Measurements from ENCODE around the gene CANT1. TPM values are rescaled to one million over a fixed set of nuclear protein-coding genes. Genes with fewer than 3 reads are reported as not detected.
A peak's percentile ranks its signal among the peaks of the same experiment; 100 is the strongest.
"Not testable (repeated sequence)": the region's sequence is repeated elsewhere in the genome, so short reads cannot be mapped to it uniquely, and the experiment has no call there.

The CANT1 gene
- total RNA-seq, 1 experiment from 2014 or later, result 116 TPM

- H3K4me3 ChIP-seq, result no peak overlapping the region
These were observed 13.0 kb upstream of the CANT1 start for GRCh38 chr17:79022507-79022991.

GRCh38 chr17:79021929-79022328 lies 12.4 kb upstream of the CANT1 start:
- H3K4me1 ChIP-seq (replicated peaks; ENCODE audit: insufficient read depth), result peaks cover 64% of the 10 kb centered on the region
- H3K9me3 ChIP-seq (ENCODE audit: insufficient read depth, low read depth); H3K9me2 ChIP-seq (ENCODE audit: insufficient read depth); DNase-seq; H3K36me3 ChIP-seq (ENCODE audit: low read depth); H2AFZ ChIP-seq; H3K27ac ChIP-seq; H3K27me3 ChIP-seq (ENCODE audit: insufficient read depth, low read depth); H3K4me2 ChIP-seq; H4K20me1 ChIP-seq (ENCODE audit: insufficient read depth); H3K4me3 ChIP-seq; H3K79me2 ChIP-seq (ENCODE audit: low read depth); intact Hi-C loops (cut with micrococcal nuclease; ENCODE audit: unreplicated experiment); BruUV-seq (replicated peaks); POLR2A ChIA-PET (ENCODE audit: unreplicated experiment): not testable (repeated sequence)
- CTCF ChIA-PET, result interaction anchor here (1.0 kb wide), 1 partner anchor 24 kb away, joined by 4 read pairs; no protein-coding TSS in a partner anchor
- peaks cover 20% of the 10 kb centered on the region; the same call in 1 of the 2 replicates for H3F3A ChIP-seq (ENCODE audit: insufficient read depth, low read depth)

More at GRCh38 chr17:79022507-79022991, 13.0 kb upstream of the CANT1 start:
- no peak for DNase-seq
- Histone ChIP-seq H3K9me2 (ENCODE audit: insufficient read depth) (no peaks in the 10 kb centered on the region), H3K27ac (no peak overlapping the region), H3K27me3 (ENCODE audit: insufficient read depth, low read depth) (no peaks in the 10 kb centered on the region), H4K20me1 (ENCODE audit: insufficient read depth) (no peaks in the 10 kb centered on the region), H3K9me3 (ENCODE audit: insufficient read depth, low read depth) (no peaks in the 10 kb centered on the region), H2AFZ (no peak overlapping the region), H3K79me2 (ENCODE audit: low read depth) (no peaks in the 10 kb centered on the region), H3K36me3 (ENCODE audit: low read depth) (no peaks in the 10 kb centered on the region), H3F3A (ENCODE audit: insufficient read depth, low read depth) (peaks cover 19% of the 10 kb centered on the region; the same call in 1 of the 2 replicates), H3K4me1 (replicated peaks; ENCODE audit: insufficient read depth) (peaks cover 64% of the 10 kb centered on the region), H3K4me2 (no peak overlapping the region)
- CTCF ChIA-PET, result interaction anchor here (0.7 to 1.0 kb wide), 2 partner anchors 23 to 789 kb away, joined by 3 to 4 read pairs; no protein-coding TSS in a partner anchor
- POLR2A ChIA-PET (ENCODE audit: unreplicated experiment), result no interaction called here
- no TSS peak for BruUV-seq (replicated peaks)
- TF ChIP-seq EZH2 (IDR thresholded peaks at IDR 0.05; ENCODE audit: low read depth) (no peak), CTCF (conservative IDR thresholded peaks at IDR 0.05) (no peak)
- intact Hi-C loops (cut with micrococcal nuclease; ENCODE audit: unreplicated experiment), result no loop called here

GRCh38 chr17:79020631-79021301 lies 11.2 kb upstream of the CANT1 start:
- ChIA-PET POLR2A (ENCODE audit: unreplicated experiment) (interaction anchor here (0.6 kb wide), 1 partner anchor 74 kb away, joined by 6 read pairs; no protein-coding TSS in a partner anchor), CTCF (interaction anchor here (0.6 to 0.7 kb wide), 3 partner anchors 22 to 96 kb away, joined by 3 to 5 read pairs (median 4); no protein-coding TSS in a partner anchor)
- Histone ChIP-seq H3K4me3 (no peak overlapping the region), H3F3A (ENCODE audit: insufficient read depth, low read depth) (peaks cover 22% of the 10 kb centered on the region; the same call in 1 of the 2 replicates), H3K4me2 (peak overlapping the region; percentile 40), H2AFZ (no peak overlapping the region), H3K27me3 (ENCODE audit: insufficient read depth, low read depth) (no peaks in the 10 kb centered on the region), H4K20me1 (ENCODE audit: insufficient read depth) (no peaks in the 10 kb centered on the region), H3K9me2 (ENCODE audit: insufficient read depth) (no peaks in the 10 kb centered on the region), H3K4me1 (replicated peaks; ENCODE audit: insufficient read depth) (peaks cover 58% of the 10 kb centered on the region), H3K9me3 (ENCODE audit: insufficient read depth, low read depth) (no peaks in the 10 kb centered on the region), H3K79me2 (ENCODE audit: low read depth) (no peaks in the 10 kb centered on the region), H3K27ac (peak overlapping the region; percentile 49; the same call in 1 of the 2 replicates), H3K36me3 (ENCODE audit: low read depth) (no peaks in the 10 kb centered on the region)
- no TSS peak for BruUV-seq (replicated peaks)
- intact Hi-C loops (cut with micrococcal nuclease; ENCODE audit: unreplicated experiment), result no loop called here
- TF ChIP-seq EZH2 (IDR thresholded peaks at IDR 0.05; ENCODE audit: low read depth) (no peak), CTCF (conservative IDR thresholded peaks at IDR 0.05) (no peak)
- no peak for DNase-seq

Data from PC-9 (cell line).